Osteoblast (primary cell): ENCODE data around the gene TRAPPC4. TPM values are rescaled to one million over a fixed set of nuclear protein-coding genes. Genes with fewer than 3 reads are reported as not detected.
A peak's percentile ranks its signal among the peaks of the same experiment; 100 is the strongest.

Experiments
- DNase-seq: peaks from one replicate; pipeline ENCODE4 v3.0.0; 2011; ENCODE audit warnings: low spot score, mixed read lengths; ENCODE audit not compliant: insufficient read length; ENCODE audit errors: missing footprints
- H2AFZ ChIP-seq: 2 replicates; pipeline ENCODE4 v1.6.0; 2011; ENCODE audit warnings: mild to moderate bottlenecking, low read length
- H3K27ac ChIP-seq: 2 replicates; pipeline ENCODE4 v1.5.1; 2011; ENCODE audit warnings: mild to moderate bottlenecking, low read depth, low read length, moderate library complexity
- H3K27me3 ChIP-seq: 2 replicates; pipeline ENCODE4 v1.6.0; 2012; ENCODE audit warnings: mild to moderate bottlenecking, control low read depth, inconsistent platforms, low read length, moderate library complexity; ENCODE audit not compliant: insufficient read depth
- H3K36me3 ChIP-seq: 2 replicates; pipeline ENCODE4 v1.5.1; 2011; ENCODE audit warnings: mild to moderate bottlenecking, low read length, control low read depth, moderate library complexity; ENCODE audit not compliant: insufficient read depth
- H3K4me1 ChIP-seq: 2 replicates; pipeline ENCODE4 v1.5.1; 2011; ENCODE audit warnings: mild to moderate bottlenecking, low read length, control low read depth, moderate library complexity; ENCODE audit not compliant: insufficient read depth
- H3K4me2 ChIP-seq: 2 replicates; pipeline ENCODE4 v1.6.0; 2011; ENCODE audit warnings: mild to moderate bottlenecking, low read length; ENCODE audit not compliant: insufficient read depth
- H3K4me3 ChIP-seq: fragments of 200-600 bp; sonication (generic); 3 replicates; pipeline ENCODE4 v1.5.1; 2012; ENCODE audit warnings: mild to moderate bottlenecking, low read length, inconsistent platforms; ENCODE audit not compliant: insufficient read depth
- H3K79me2 ChIP-seq: 2 replicates; pipeline ENCODE4 v1.6.0; 2012; ENCODE audit warnings: mild to moderate bottlenecking, low read length, control low read depth, inconsistent platforms; ENCODE audit not compliant: insufficient read depth
- H3K9me3 ChIP-seq: 2 replicates; pipeline ENCODE4 v1.5.1; 2011; ENCODE audit warnings: low read depth, low read length, control low read depth
- H4K20me1 ChIP-seq: 2 replicates; pipeline ENCODE4 v1.6.0; 2012; ENCODE audit warnings: mild to moderate bottlenecking, low read length, control low read depth; ENCODE audit not compliant: insufficient read depth
- total RNA-seq: library from RNA; depleted of rRNA; stranded (reverse); fragments of >200 nt; gene quantifications from 2 replicates; pipeline ENCODE4 v1.2.3, GENCODE V29; 2012
- TF ChIP-seq, protein P1 (sequence below): IDR thresholded peaks from 2 replicates; pipeline ENCODE4 v1.5.1; 2011; ENCODE audit warnings: mild to moderate bottlenecking, low read depth, low read length, moderate library complexity; ENCODE audit errors: extremely low read depth

Gene TRAPPC4
- total RNA-seq, 1 donor, result 42.3 TPM

DNA sequence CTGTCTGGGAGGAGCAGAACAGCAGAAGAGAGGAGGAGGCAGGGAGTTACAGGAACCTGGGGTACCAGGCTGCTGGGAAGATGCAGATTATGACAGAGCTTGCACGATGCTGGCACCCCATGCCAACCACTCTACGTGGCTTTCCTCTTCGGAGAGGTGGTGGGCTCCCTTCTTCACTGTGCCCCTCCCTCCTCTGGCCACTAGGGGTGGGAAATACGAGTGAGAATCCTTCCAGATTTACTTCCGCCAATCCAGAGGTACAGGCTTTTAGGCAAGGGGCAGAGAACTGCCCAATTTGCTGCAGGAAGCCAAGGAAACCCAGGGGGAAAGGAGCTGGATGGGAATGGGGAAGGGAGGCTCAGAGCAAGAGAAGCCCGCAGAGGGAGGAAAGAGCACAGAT, 26.1 kb downstream of the TRAPPC4 start:
- Histone ChIP-seq H3K4me1 (no peaks in the 10 kb centered on the region), H4K20me1 (no peaks in the 10 kb centered on the region), H3K27ac (no peak overlapping the region), H3K4me3 (no peak overlapping the region), H3K27me3 (no peaks in the 10 kb centered on the region), H3K4me2 (no peak overlapping the region), H2AFZ (no peak overlapping the region), H3K36me3 (peaks cover 52% of the 10 kb centered on the region), H3K79me2 (no peaks in the 10 kb centered on the region), H3K9me3 (no peaks in the 10 kb centered on the region)
- TF ChIP-seq, protein P1, sequence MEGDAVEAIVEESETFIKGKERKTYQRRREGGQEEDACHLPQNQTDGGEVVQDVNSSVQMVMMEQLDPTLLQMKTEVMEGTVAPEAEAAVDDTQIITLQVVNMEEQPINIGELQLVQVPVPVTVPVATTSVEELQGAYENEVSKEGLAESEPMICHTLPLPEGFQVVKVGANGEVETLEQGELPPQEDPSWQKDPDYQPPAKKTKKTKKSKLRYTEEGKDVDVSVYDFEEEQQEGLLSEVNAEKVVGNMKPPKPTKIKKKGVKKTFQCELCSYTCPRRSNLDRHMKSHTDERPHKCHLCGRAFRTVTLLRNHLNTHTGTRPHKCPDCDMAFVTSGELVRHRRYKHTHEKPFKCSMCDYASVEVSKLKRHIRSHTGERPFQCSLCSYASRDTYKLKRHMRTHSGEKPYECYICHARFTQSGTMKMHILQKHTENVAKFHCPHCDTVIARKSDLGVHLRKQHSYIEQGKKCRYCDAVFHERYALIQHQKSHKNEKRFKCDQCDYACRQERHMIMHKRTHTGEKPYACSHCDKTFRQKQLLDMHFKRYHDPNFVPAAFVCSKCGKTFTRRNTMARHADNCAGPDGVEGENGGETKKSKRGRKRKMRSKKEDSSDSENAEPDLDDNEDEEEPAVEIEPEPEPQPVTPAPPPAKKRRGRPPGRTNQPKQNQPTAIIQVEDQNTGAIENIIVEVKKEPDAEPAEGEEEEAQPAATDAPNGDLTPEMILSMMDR, result peak; percentile 19
- DNase-seq, result no peak

DNA sequence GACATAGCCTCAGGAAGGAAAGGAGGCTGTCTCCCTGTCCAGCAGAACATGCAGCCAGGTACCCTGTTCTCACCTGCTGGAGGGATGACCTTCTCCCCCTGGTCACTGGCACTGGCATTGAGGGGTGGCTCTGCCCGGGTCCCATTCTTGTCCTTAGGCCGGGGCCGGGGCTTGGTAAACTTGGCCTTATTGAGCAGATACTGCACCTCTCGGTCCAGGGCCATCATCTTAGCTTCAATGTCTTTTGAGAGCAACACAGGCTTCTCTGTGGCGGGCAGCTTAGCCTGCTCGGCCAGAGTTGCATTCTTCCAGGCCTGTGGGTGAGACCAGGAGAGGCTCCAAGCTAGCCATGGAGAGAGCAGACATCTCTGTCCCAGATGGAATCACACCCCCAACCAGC, 27.9 kb downstream of the TRAPPC4 start:
- no peak overlapping the region for H3K4me3 ChIP-seq
- no peak overlapping the region for H2AFZ ChIP-seq
- no peaks in the 10 kb centered on the region for H4K20me1 ChIP-seq
- H3K27ac ChIP-seq, result no peak overlapping the region
- peak; percentile 71 for DNase-seq
- TF ChIP-seq, protein P1, result no peak
- H3K36me3 ChIP-seq, result peaks cover 66% of the 10 kb centered on the region
- no peak overlapping the region for H3K4me2 ChIP-seq
- no peaks in the 10 kb centered on the region for H3K79me2 ChIP-seq
- H3K9me3 ChIP-seq, result no peaks in the 10 kb centered on the region
- H3K27me3 ChIP-seq, result no peaks in the 10 kb centered on the region
- H3K4me1 ChIP-seq, result no peaks in the 10 kb centered on the region

DNA sequence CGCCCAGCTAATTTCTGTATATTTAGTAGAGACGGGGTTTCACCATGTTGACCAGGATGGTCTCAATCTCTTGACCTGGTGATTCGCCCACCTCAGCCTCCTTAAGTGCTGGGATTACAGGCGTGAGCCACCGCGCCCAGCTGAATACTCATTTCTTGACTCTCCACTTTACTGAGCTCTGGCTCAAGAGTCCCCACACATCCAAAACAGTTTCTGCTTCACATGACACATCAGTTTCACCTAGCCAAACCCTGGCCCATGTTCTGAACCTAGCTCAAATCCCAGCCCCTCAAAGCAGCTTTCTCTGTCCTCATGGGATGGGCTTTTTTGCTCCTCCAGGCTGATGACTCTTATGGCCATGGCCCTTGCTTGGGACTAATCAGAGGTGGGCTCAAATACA, 28.6 kb downstream of the TRAPPC4 start:
- H3K9me3 ChIP-seq, result no peaks in the 10 kb centered on the region
- H3K27me3 ChIP-seq, result no peaks in the 10 kb centered on the region
- H3K27ac ChIP-seq, result no peak overlapping the region
- TF ChIP-seq, protein P1, result no peak
- no peak overlapping the region for H2AFZ ChIP-seq
- H3K4me1 ChIP-seq, result no peaks in the 10 kb centered on the region
- no peak for DNase-seq
- H3K36me3 ChIP-seq, result peaks cover 73% of the 10 kb centered on the region
- no peaks in the 10 kb centered on the region for H3K79me2 ChIP-seq
- H3K4me2 ChIP-seq, result no peak overlapping the region
- peaks cover 6% of the 10 kb centered on the region for H4K20me1 ChIP-seq
- no peak overlapping the region for H3K4me3 ChIP-seq

DNA sequence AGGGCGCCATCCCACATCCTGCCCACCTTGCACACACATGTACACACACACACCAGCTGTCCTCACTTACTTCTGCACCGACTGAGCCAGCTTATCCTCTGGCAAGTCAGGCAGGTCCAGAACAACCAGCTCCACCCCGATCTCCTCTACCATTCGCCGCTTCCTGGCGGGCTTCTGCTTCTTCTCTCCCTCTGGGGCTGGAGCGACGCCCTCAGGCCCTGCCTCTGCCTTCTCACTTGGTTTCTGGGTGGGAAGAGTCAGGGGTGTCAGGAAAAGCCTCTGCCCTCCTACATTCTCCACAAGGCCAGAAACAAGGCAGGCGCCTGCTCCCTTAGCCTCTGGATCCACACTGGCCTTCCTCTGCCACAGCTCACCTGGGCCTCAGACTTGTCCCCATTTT, 30.1 kb downstream of the TRAPPC4 start:
- TF ChIP-seq, protein P1, result no peak
- H3K79me2 ChIP-seq, result no peaks in the 10 kb centered on the region
- peaks cover 10% of the 10 kb centered on the region for H4K20me1 ChIP-seq
- no peak overlapping the region for H3K4me3 ChIP-seq
- H3K27me3 ChIP-seq, result no peaks in the 10 kb centered on the region
- no peak overlapping the region for H3K27ac ChIP-seq
- no peak overlapping the region for H2AFZ ChIP-seq
- H3K9me3 ChIP-seq, result no peaks in the 10 kb centered on the region
- peaks cover 87% of the 10 kb centered on the region for H3K36me3 ChIP-seq
- H3K4me1 ChIP-seq, result no peaks in the 10 kb centered on the region
- peak; percentile 37 for DNase-seq
- no peak overlapping the region for H3K4me2 ChIP-seq
